WTC11 (cell line): Measurements from ENCODE around the gene EIF2AK3. TPM values are rescaled to one million over a fixed set of nuclear protein-coding genes. Genes with fewer than 3 reads are reported as not detected.

Source experiments
- ATAC-seq: fragments of 200-7000 bp; cut with Tn5 transposase; 2 replicates; pipeline ENCODE4 v1.10.0; 2021; ENCODE audit warnings: mild to moderate bottlenecking, moderate library complexity
- CTCF ChIA-PET: fragments of 300-600 bp; sonication (Branson Sonifier 250); formaldehyde crosslinking; loops from one replicate; lab custom pipeline; 2021; ENCODE audit warnings: antibody characterized with exemption; lab: Charles Lee
- POLR2A ChIA-PET: fragments of 350-600 bp; sonication (Branson Sonifier 250); formaldehyde crosslinking; loops from one replicate; lab custom pipeline; 2021; ENCODE audit warnings: antibody characterized with exemption; lab: Charles Lee
- DNase-seq: peaks from one replicate; pipeline ENCODE4 v3.0.0; 2021; ENCODE audit warnings: low spot score
- H3K27ac Mint-ChIP-seq: 2 replicates; pipeline ENCODE4 v1.8.0; 2021; ENCODE audit warnings: mixed read lengths
- H3K27me3 Mint-ChIP-seq: 2 replicates; pipeline ENCODE4 v1.8.0; 2021; ENCODE audit warnings: low read depth, mild to moderate bottlenecking, moderate library complexity, mixed read lengths
- H3K36me3 Mint-ChIP-seq: 2 replicates; pipeline ENCODE4 v1.8.0; 2021; ENCODE audit warnings: mixed read lengths
- H3K4me1 Mint-ChIP-seq: 2 replicates; pipeline ENCODE4 v1.8.0; 2022; ENCODE audit warnings: mixed read lengths
- H3K4me3 Mint-ChIP-seq: 2 replicates; pipeline ENCODE4 v1.8.0; 2021; ENCODE audit warnings: mild to moderate bottlenecking, moderate library complexity, mixed read lengths
- H3K9me3 Mint-ChIP-seq: 2 replicates; pipeline ENCODE4 v1.8.0; 2021; ENCODE audit warnings: mixed read lengths
- FOXP1 ChIP-seq: sonication (generic); formaldehyde crosslinking; IDR thresholded peaks from 2 replicates; pipeline ENCODE4 v1.8.0; 2022; ENCODE audit warnings: missing genetic modification reagents, mild to moderate bottlenecking, moderate library complexity, borderline replicate concordance
- GABPB1 ChIP-seq: sonication (generic); formaldehyde crosslinking; IDR thresholded peaks from 2 replicates; pipeline ENCODE4 v1.8.1; 2023; ENCODE audit warnings: mild to moderate bottlenecking, missing genetic modification reagents
- HMGXB4 ChIP-seq: sonication (generic); formaldehyde crosslinking; IDR thresholded peaks from 2 replicates; pipeline ENCODE4 v1.8.1; 2023; ENCODE audit warnings: mild to moderate bottlenecking, moderate library complexity, missing genetic modification reagents
- IRF1 ChIP-seq: sonication (generic); formaldehyde crosslinking; IDR thresholded peaks from 2 replicates; pipeline ENCODE4 v1.8.0; 2023; ENCODE audit warnings: missing genetic modification reagents
- MAX ChIP-seq: sonication (generic); formaldehyde crosslinking; IDR thresholded peaks from 2 replicates; pipeline ENCODE4 v1.8.0; 2022; ENCODE audit warnings: mild to moderate bottlenecking, missing genetic modification reagents
- MYBL2 ChIP-seq: sonication (generic); formaldehyde crosslinking; IDR thresholded peaks from 2 replicates; pipeline ENCODE4 v1.8.1; 2023; ENCODE audit warnings: mild to moderate bottlenecking, moderate library complexity, missing genetic modification reagents
- PRRX2 ChIP-seq: fragments of 250-450 bp; sonication (Bioruptor Pico); IDR thresholded peaks from 2 replicates; pipeline ENCODE4 v1.8.0; 2021; ENCODE audit warnings: mild to moderate bottlenecking
- SMAD3 ChIP-seq: sonication (generic); formaldehyde crosslinking; IDR thresholded peaks from 2 replicates; pipeline ENCODE4 v1.8.0; 2022; ENCODE audit warnings: missing genetic modification reagents, mild to moderate bottlenecking, borderline replicate concordance
- SOX15 ChIP-seq: fragments of 250-450 bp; sonication (Bioruptor Pico); IDR thresholded peaks from 2 replicates; pipeline ENCODE4 v1.9.0; 2021; ENCODE audit warnings: mild to moderate bottlenecking
- TCF7 ChIP-seq: sonication (generic); formaldehyde crosslinking; IDR thresholded peaks from 2 replicates; pipeline ENCODE4 v1.8.0; 2022; ENCODE audit warnings: mild to moderate bottlenecking, low read depth, missing genetic modification reagents, moderate library complexity
- TEAD1 ChIP-seq: sonication (generic); formaldehyde crosslinking; IDR thresholded peaks from 2 replicates; pipeline ENCODE4 v1.8.0; 2022; ENCODE audit warnings: mild to moderate bottlenecking, missing genetic modification reagents
- ZBTB21 ChIP-seq: sonication (generic); formaldehyde crosslinking; IDR thresholded peaks from 2 replicates; pipeline ENCODE4 v1.8.1; 2023; ENCODE audit warnings: mild to moderate bottlenecking, missing genetic modification reagents, borderline replicate concordance
- ZNF317 ChIP-seq: sonication (generic); formaldehyde crosslinking; IDR thresholded peaks from 2 replicates; pipeline ENCODE4 v1.8.1; 2023; ENCODE audit warnings: low read depth, mild to moderate bottlenecking, moderate library complexity, missing genetic modification reagents, borderline replicate concordance
- ZNF396 ChIP-seq: fragments of 250-450 bp; sonication (Bioruptor Pico); IDR thresholded peaks from 2 replicates; pipeline ENCODE4 v1.8.0; 2021; ENCODE audit warnings: mild to moderate bottlenecking, moderate library complexity, borderline replicate concordance
- ZNF423 ChIP-seq: fragments of 250-450 bp; sonication (Bioruptor Pico); IDR thresholded peaks from 2 replicates; pipeline ENCODE4 v2.1.2; 2022; ENCODE audit warnings: mild to moderate bottlenecking, moderate library complexity
- ZNF671 ChIP-seq: fragments of 250-450 bp; sonication (Bioruptor Pico); IDR thresholded peaks from 2 replicates; pipeline ENCODE4 v1.8.0; 2021; ENCODE audit warnings: mild to moderate bottlenecking
- total RNA-seq: library from RNA; stranded (reverse); gene quantifications from 3 replicates; pipeline ENCODE4 v1.2.3, GENCODE V29; 2021
- TF ChIP-seq, protein P1 (sequence below): sonication (generic); formaldehyde crosslinking; IDR thresholded peaks from 2 replicates; pipeline ENCODE4 v1.8.1; 2023; ENCODE audit warnings: mild to moderate bottlenecking, missing genetic modification reagents, moderate library complexity
- TF ChIP-seq, protein P2 (sequence below): fragments of 250-450 bp; sonication (Bioruptor Pico); IDR thresholded peaks from 2 replicates; pipeline ENCODE4 v1.9.0; 2021; ENCODE audit warnings: mild to moderate bottlenecking
- TF ChIP-seq, protein P3 (sequence below): sonication (generic); formaldehyde crosslinking; IDR thresholded peaks from 2 replicates; pipeline ENCODE4 v1.8.0; 2022; ENCODE audit warnings: mild to moderate bottlenecking, missing genetic modification reagents

The EIF2AK3 gene
- total RNA-seq, 1 experiment from 2014 or later: 20.8 TPM

GRCh38 chr2:88530081-88530480 is 97.2 kb downstream of the EIF2AK3 start (continued):
- TF ChIP-seq FOXP1 (CRISPR knock-in tag) (no peak), PRRX2 (CRISPR knock-in tag) (no peak), ZNF671 (CRISPR knock-in tag) (no peak), SMAD3 (CRISPR knock-in tag) (no peak), TCF7 (no peak), ZBTB21 (CRISPR knock-in tag) (no peak), ZNF317 (CRISPR knock-in tag) (no peak), GABPB1 (CRISPR knock-in tag) (no peak), SOX15 (CRISPR knock-in tag) (no peak)
- TF ChIP-seq, protein P1, sequence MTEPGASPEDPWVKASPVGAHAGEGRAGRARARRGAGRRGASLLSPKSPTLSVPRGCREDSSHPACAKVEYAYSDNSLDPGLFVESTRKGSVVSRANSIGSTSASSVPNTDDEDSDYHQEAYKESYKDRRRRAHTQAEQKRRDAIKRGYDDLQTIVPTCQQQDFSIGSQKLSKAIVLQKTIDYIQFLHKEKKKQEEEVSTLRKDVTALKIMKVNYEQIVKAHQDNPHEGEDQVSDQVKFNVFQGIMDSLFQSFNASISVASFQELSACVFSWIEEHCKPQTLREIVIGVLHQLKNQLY (CRISPR knock-in tag): no peak
- TF ChIP-seq, protein P2, sequence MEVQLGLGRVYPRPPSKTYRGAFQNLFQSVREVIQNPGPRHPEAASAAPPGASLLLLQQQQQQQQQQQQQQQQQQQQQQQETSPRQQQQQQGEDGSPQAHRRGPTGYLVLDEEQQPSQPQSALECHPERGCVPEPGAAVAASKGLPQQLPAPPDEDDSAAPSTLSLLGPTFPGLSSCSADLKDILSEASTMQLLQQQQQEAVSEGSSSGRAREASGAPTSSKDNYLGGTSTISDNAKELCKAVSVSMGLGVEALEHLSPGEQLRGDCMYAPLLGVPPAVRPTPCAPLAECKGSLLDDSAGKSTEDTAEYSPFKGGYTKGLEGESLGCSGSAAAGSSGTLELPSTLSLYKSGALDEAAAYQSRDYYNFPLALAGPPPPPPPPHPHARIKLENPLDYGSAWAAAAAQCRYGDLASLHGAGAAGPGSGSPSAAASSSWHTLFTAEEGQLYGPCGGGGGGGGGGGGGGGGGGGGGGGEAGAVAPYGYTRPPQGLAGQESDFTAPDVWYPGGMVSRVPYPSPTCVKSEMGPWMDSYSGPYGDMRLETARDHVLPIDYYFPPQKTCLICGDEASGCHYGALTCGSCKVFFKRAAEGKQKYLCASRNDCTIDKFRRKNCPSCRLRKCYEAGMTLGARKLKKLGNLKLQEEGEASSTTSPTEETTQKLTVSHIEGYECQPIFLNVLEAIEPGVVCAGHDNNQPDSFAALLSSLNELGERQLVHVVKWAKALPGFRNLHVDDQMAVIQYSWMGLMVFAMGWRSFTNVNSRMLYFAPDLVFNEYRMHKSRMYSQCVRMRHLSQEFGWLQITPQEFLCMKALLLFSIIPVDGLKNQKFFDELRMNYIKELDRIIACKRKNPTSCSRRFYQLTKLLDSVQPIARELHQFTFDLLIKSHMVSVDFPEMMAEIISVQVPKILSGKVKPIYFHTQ (CRISPR knock-in tag): no peak

DNA sequence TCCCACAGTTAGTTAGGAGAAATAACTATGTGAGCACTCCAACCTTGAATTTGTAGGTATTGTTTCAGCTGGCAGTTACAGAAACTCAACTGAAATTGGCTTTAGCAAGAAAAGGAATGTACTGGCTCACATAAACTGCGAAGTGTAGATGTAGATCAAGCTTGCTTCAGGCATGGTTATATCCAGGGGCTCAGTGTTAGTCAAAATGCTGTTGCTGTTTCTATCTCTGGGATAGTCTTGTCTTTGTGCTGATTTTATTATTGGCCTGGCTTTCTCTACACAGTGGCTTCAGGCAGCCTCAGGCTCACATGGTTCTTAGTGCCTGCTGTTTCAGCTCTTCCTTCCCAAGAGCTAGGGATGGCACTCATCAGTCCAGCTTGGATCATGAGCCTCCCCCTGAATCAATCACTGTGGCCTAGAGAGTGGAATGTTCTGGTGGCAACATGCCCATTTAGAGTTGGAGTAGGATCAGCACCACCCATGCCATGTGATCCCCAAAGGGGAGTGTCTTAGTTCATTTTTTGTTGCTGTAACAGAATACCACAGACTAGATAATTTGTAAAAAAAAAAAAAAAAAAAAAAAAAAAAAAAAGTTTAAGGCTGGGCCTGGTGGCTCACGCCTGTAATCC is 105.7 kb downstream of the EIF2AK3 start:
- no peak overlapping the region; the same call in 1 of the 2 replicates for H3K27ac Mint-ChIP-seq
- TF ChIP-seq IRF1 (CRISPR knock-in tag) (no peak), HMGXB4 (CRISPR knock-in tag) (no peak), SOX15 (CRISPR knock-in tag) (no peak), ZNF396 (CRISPR knock-in tag) (no peak), MYBL2 (CRISPR knock-in tag) (no peak)
- TF ChIP-seq, protein P1 (CRISPR knock-in tag): no peak
- H3K27me3 Mint-ChIP-seq: peaks cover 22% of the 10 kb centered on the region
- peaks cover 33% of the 10 kb centered on the region for H3K4me1 Mint-ChIP-seq
- H3K36me3 Mint-ChIP-seq: no peaks in the 10 kb centered on the region
- DNase-seq (no peak), ATAC-seq (no peak)
- no peak overlapping the region for H3K4me3 Mint-ChIP-seq
- ChIA-PET POLR2A (no interaction called here), CTCF (no interaction called here)
- H3K9me3 Mint-ChIP-seq: no peaks in the 10 kb centered on the region

DNA sequence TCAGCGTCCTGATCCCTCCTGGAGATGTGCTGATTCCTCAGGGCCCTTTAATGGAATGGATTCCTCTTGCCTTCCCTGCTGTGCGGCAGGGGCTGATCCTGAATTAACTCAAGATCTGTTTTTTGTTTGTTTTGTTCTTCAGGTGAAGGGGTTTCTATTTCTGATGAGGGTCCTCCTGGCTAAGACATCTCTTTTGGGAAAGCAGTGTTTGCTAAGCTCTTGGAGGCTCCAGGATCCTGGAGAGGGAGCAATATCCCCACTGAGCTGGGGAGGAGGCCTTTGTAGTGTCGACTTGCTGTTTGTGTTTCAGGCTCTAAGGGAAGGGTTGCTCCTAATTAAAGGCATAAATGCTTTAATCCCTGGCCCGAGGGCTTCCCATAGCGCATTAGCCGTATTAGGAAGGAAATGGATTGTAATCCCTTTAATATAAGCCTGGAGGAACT is 109.5 kb downstream of the EIF2AK3 start:
- CTCF ChIA-PET: interaction anchor here (1.4 kb wide), 1 partner anchor 32 kb away, joined by 4 read pairs; no protein-coding TSS in a partner anchor
- POLR2A ChIA-PET: no interaction called here
- DNase-seq: peak; percentile 26
- Mint-ChIP-seq H3K4me1 (peaks cover 27% of the 10 kb centered on the region), H3K27ac (peak overlapping the region; percentile 80; the same call in 1 of the 2 replicates), H3K4me3 (peak overlapping the region; percentile 27; the same call in 1 of the 2 replicates), H3K9me3 (peaks cover 5% of the 10 kb centered on the region; the same call in 1 of the 2 replicates), H3K27me3 (peaks cover 28% of the 10 kb centered on the region), H3K36me3 (no peaks in the 10 kb centered on the region)
- TF ChIP-seq ZNF317 (CRISPR knock-in tag) (no peak), ZNF423 (CRISPR knock-in tag) (peak; percentile 76), ZBTB21 (CRISPR knock-in tag) (no peak), TEAD1 (no peak), MAX (no peak)
- TF ChIP-seq, protein P3, sequence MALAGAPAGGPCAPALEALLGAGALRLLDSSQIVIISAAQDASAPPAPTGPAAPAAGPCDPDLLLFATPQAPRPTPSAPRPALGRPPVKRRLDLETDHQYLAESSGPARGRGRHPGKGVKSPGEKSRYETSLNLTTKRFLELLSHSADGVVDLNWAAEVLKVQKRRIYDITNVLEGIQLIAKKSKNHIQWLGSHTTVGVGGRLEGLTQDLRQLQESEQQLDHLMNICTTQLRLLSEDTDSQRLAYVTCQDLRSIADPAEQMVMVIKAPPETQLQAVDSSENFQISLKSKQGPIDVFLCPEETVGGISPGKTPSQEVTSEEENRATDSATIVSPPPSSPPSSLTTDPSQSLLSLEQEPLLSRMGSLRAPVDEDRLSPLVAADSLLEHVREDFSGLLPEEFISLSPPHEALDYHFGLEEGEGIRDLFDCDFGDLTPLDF (CRISPR knock-in tag): no peak
- peak; percentile 92 for ATAC-seq
